Measurements from ENCODE around the gene FIP1L1.
A peak's percentile ranks its signal among the peaks of the same experiment; 100 is the strongest.
"Not testable (repeated sequence)": the region's sequence is repeated elsewhere in the genome, so short reads cannot be mapped to it uniquely, and the experiment has no call there.

FIP1L1 gene, protein sequence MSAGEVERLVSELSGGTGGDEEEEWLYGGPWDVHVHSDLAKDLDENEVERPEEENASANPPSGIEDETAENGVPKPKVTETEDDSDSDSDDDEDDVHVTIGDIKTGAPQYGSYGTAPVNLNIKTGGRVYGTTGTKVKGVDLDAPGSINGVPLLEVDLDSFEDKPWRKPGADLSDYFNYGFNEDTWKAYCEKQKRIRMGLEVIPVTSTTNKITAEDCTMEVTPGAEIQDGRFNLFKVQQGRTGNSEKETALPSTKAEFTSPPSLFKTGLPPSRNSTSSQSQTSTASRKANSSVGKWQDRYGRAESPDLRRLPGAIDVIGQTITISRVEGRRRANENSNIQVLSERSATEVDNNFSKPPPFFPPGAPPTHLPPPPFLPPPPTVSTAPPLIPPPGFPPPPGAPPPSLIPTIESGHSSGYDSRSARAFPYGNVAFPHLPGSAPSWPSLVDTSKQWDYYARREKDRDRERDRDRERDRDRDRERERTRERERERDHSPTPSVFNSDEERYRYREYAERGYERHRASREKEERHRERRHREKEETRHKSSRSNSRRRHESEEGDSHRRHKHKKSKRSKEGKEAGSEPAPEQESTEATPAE
- total RNA-seq: 81.1 to 92.9 reads per million in 2 donors

DNA sequence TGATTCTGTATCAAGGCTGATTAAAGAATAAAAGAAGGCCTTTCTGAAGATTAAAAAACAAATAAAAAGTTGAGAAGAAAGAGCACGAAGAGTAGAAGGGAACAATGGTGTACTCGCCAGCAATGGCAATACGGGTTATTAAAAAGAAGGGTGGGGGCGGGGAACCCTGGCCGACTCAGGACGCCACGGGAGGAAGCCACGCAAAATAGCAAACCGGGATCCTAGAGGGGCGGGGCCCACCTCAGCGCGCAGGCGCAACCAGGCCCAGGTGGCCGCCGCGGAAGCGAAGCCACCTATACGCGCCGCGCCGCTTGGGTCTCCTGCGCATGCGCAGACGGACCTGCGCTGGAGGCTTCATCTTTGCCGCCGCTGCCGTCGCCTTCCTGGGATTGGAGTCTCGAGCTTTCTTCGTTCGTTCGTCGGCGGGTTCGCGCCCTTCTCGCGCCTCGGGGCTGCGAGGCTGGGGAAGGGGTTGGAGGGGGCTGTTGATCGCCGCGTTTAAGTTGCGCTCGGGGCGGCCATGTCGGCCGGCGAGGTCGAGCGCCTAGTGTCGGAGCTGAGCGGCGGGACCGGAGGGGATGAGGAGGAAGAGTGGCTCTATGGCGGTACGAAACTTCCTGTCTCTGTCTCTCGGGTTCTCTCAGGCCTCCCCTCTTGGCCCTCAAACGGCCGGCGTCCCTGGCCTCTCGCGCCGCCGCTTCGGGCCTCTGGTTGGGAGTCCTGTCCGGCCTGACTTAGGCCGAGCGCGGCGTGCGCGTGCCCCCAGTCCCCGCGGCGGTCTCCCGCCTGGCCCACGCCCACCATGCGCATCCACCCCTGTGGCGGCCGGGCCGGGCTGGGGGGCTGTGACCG, at the start of gene FIP1L1:
FIP1L1 (plus strand) TSS at position 323 of the 852 bp plus-strand sequence; CDS start at position 521, 198 bp downstream.
- peak; percentile 94 for DNase-seq

DNA sequence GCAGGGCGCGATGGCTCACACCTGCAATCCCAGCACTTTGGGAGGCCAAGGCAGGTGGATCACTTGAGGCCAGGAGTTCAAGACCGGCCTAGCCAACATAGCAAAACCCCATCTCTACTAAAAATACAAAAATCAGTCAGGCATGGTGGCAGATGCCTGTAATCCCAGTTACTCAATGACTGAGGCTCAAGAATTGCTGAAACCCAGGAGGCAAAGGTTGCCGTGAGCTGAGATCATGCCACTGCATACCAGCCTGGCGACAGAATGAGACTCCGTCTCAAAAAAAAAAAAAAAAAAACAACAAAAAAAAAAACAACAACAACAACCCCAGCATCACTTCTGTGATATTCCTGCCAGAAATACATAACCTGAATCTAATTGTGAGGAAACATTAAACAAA, 42.5 kb upstream of the FIP1L1 start:
- DNase-seq: not testable (repeated sequence)

DNA sequence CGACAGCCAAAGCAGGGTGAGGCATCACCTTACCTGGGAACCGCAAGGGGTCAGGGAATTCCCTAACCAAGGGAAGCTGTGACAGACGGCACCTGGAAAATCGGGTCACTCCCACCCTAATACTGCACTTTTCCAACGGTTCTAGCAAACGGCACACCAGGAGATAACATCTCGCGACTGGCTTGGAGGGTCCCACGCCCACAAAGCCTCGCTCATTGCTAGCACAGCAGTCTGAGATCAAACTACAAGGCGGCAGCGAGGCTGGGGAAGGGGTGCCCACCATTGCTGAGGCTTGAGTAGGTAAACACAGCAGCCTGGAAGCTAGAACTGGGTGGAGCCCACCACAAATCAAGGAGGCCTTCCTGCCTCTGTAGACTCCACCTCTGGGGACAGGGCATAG, 37.3 kb upstream of the FIP1L1 start:
- DNase-seq: not testable (repeated sequence)

DNA sequence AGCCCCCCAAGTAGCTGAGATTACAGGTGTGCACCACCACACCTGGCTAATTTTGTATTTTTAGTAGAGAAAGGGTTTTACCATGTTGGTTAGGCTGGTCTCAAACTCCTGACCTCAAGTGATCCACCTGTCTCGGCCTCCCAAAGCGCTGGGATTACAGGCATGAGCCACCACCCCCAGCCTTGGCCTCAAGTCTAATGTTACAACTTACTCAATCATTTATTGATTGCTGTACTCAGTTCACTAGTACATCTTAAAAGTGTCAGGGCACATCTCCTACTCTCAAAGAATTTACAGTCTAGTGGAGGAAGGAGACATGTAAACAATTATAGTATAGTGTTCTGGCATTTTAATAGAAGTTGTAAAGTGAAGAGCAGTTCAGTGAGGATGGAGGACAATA, 31.0 kb upstream of the FIP1L1 start:
- DNase-seq: not testable (repeated sequence)

DNA sequence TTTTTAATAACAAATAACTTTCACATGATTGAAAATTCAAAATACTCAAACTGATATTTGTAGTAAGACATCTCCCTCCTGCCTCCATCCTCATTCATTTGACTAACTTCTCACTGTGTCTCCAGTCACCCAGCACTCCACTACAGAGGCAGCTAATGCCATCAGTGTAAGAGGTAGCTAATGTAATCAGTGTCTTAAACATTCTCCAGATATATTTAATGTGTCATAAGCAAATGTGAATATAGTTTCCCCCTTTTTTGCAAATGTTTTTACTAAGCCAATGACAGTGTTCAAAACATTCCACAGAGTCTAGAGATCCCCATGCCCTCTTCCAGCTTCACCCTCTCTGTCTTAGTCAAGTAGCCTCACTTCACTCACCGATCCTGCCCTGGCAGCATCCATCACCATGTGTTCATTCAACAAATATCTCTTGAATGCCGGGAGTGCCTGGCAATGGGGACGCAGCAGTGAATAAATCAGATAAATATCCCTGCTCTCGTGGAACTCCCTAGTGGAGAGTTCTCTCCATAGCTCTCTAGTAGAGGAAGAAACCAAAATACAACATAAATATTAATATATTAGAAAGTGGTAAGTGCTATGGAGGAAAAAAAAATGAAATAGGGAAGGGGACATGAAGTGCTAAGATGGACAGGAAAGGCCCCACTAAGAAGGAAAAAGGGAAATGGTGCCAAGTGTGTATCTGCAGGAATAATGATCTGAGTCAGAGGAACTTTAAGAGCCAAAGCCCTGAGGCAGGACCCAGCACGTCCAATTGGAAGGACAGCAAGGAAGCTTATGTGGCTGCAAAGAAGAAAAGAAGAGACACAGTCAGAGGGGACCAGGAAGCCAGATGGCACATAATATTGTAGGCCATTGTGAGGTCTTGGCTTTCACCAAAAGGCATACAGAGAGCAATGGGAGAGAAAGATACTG, 30.3 kb upstream of the FIP1L1 start:
- DNase-seq: no peak

DNA sequence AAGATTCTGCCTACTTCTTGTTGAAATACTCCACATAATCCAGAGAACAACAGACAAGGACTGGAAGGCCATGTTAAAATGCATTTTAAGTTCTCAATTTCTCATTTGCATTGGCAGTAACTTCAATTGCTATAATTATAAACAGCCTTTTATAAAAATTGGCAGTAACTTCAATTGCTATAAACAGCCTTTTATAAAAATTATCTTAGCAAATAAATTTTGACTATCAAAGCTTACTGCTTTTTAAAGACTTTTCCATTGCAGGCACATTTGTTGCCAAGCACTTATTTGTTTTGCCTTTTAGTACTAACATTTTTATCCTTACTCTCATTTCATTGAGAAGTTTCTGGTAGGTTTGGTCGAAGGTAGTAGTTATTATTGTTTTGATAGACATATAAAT, 29.4 kb upstream of the FIP1L1 start:
- DNase-seq: no peak

DNA sequence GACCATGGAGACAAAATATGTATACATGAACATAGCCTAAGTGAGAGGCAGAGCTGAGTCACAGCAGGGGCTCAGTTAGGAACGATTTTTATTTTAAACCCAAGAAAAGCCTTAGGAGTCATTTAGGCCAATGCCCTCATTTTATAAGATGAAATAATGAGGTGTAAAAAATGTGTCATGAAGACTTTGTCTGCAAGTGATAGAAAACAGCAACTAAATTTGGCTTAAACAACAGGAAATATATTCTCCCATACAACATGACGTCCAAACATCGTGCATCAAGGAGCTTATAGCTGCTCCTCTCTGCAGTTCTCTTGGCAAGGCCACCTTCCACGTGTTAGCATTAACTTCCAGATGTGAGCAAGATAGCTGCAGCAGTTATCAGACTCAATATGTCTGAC, 28.4 kb upstream of the FIP1L1 start:
- no peak for DNase-seq

DNA sequence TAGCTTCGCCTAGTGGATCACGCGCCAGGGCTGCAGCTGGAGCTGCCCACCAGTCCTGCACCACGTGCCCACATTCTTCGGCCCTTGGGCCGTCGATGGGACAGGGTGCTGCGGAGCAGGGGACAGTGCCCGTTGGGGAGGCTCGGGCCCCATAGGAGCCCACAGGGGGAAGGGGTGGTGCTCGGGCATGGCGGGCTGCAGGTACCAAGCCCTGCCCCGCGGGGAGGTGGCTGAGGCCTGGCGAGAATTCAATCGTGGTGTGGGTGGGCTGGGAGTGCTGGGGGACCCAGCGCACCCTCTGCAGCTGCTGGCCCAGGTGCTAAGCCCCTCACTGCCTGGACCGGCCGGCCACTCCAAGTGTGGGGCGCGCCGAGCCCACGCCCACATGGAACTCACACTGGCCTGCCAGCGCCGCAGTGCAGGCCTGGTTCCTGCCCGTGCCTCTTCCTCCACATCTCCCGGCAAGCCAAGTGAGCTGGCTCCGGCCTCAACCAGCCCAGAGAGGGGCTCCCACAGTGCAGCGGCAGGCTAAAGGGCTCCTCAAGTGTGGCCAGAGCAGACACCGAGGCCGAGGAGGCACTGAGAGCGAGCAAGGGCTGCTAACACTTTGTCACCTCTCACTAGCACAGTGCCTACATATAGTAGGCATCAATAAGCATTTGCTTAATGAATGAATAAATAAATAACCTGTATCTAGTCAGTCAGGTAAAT, 23.3 kb upstream of the FIP1L1 start:
- DNase-seq: no peak

DNA sequence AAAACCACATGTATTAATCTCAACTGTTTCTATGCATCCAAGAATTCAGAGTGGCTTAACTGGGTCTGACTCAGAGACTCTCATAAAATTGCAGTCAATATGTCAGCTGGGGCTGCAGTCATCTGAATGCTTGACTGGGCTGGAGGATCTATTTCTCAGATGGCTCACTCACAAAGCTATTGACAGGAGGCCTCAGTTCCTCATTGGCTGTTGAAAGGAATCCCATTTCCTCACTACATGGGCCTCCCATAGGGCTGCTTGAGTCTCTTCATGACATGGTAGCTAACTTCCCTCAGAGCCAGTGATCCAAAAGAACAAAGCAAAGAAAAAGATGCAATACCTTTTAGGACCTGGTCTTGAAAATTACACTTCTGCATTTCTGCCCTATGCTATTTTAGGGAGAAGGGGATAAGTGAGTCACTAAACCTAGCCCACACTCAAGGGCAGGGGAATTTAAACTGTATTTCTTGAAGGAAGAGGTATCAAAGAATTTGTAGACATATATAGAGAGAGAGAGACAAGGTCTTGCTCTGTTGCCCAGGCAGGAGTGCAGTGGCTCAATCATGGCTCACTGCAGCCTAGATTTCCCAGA, 21.4 kb upstream of the FIP1L1 start:
- DNase-seq: no peak

DNA sequence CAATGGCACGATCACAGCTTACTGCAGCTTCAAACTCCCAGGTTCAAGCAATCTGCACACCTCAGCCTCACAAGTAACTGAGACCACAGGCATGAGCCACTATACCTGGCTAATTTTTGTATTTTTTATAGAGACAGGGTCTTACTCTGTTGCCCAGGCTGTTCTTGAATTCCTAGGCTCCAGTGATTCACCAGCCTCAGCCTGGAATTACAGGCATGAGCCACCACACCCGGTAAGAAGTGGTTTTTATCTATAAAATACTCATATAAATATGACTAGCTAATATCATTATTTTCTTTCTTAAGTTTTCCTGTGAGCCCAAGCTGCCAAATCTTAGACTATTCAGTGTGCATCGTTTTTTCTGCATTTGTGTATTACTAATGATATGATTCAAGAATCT, 16.0 kb upstream of the FIP1L1 start:
- DNase-seq: no peak

DNA sequence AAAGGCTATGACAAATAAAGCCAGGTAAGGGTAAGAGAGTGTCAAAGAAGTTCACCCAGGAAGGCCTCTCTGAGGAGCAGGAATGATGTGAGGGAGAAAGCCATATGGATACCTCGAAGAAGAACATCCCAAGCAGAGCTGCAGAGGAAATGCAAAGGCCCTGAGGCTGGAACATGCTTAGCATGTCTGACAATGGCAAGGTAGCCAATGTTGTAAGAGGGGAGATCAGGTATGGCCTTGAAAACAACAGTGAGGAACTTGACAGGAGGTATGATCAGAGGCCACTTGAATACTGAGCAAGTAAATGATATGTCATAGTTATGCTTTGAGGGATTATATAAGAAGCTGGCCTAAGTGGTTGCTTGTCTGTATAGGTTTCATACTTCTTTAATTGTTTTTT, 15.3 kb upstream of the FIP1L1 start:
- no peak for DNase-seq

DNA sequence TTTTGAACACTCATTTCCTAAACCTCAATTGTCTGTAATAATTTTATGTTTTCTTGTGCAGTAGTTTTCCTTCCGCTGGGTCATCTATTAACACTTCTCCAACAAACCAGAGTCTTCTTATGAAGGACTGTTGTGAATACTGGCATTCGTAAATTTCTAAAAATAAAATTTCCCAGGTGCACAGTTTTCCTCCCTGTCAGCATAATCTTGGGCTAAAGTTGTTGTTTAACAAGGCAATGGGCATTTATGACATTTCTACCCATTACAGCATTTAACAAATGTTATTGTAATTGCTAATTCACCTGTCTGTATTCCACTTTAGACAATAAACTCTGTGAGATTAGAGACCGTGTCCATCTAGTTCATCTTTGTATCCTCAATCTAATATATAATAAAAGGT, 12.8 kb upstream of the FIP1L1 start:
- DNase-seq: no peak

DNA sequence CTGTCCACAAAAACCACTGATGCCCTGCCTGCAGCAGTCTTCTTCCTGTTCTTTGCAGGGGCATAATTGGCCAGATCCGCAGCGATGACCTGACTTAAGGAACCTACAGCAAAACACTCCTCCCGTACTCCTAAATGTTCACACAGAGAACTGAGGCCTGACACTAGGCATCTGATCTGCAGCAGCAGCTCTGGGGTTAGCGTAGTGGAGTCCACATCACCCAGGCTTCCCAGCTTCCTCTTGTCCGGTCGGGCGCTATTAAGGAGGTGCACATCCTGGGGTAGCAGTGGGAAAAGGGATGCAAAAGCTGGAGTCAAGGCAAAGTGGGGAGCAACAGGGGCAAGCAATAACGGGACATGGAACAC, 12.3 kb upstream of the FIP1L1 start:
- DNase-seq: no peak

DNA sequence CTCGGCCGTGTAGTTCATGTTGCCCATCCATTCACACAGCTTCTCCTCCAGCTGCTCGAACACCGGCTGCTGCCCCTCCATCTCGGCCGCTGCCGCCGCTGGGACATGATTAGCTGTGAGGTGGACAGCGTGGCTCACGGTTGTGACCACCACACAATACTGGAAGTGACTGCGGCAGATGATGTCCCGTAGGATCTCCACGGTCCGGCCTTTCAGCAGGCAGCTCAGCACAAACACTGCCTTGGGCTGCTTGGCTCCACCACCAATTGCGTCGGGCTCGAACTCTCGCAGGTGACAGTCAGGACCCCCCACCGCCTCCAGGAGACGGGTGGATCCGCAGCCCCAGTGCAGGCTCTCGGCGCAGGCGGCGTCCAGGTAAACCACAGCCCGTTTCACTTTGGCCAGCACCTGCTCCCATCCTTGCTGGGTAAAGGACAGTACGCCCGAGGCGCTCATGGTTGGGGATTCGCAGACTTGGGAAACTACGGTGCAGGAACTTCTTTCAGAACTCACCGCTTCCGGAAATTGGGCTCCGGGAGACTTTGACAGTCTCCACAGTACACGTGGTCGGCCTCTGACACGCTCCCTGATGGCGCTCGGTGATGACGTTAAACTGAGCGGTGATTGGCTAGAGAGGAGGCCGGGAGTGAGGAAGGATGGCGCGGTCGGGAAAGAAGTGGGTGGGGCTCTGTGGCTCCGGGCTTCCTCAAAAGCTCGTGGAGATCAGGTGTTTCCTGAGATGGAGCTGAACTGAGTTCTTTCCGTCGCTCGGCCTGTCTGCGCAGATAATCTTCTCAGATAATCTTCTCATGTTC, 11.7 kb upstream of the FIP1L1 start, which contains the start of gene SCFD2:
SCFD2 (minus strand) TSS at position 576 of the 815 bp plus-strand sequence.
- peak; percentile 61 for DNase-seq

DNA sequence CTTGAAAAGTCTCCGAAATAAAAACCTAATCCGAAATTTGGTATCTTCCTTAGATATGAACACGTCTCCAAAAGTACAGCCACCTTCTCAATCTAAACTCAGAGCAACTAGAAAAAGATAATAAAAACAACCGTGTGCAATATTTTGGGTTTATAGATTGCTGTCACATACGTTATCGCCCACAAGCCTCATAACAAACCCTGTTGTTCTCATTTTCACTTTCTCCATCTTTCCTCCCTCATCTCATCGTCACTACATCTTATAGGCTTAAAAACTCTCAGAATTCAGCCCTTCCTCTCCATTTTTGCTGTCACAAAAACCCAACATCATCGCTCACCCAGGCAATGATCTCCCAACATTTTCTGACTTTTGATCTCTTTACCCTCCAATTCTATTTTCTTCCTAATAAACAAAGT, 11.1 kb upstream of the FIP1L1 start:
- no peak for DNase-seq

DNA sequence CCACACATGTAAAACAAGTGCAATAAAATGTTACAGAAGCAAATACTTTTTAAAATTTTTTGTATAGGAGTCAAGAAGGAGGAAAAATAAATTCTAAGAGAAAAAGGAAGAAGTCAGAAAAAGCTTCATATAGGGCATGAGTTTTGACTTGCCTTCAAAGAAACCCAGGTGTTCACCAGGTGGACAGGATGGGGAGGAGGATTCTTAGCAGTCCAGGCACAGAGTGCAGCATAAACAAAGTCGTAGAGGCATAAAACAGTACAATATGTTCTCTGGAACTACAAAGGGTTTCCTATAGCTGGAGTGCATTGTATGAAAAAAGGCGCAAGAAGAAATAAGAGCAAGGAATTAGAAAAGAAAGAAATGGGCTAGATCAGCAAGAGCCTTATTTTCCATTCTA, 9.7 kb upstream of the FIP1L1 start:
- DNase-seq: no peak

DNA sequence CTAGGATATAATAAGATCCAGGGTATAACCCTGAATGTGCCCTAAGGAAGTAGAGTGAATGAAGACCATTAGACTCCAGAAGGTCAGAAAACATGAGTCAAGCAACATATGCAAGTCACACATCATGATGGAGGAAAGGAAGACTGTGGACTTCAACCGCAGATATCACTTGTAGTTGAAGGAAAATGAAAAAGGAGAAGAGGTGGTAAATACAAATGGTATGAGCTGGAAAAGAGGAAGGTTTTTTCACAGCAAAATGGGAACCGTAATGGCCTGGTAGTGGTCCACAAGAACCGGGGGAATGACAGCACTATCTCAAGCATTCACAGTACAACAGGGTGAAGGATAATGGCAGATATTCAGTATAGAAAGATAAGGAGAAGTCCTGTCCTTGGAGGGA, 6.4 kb upstream of the FIP1L1 start:
- no peak for DNase-seq

DNA sequence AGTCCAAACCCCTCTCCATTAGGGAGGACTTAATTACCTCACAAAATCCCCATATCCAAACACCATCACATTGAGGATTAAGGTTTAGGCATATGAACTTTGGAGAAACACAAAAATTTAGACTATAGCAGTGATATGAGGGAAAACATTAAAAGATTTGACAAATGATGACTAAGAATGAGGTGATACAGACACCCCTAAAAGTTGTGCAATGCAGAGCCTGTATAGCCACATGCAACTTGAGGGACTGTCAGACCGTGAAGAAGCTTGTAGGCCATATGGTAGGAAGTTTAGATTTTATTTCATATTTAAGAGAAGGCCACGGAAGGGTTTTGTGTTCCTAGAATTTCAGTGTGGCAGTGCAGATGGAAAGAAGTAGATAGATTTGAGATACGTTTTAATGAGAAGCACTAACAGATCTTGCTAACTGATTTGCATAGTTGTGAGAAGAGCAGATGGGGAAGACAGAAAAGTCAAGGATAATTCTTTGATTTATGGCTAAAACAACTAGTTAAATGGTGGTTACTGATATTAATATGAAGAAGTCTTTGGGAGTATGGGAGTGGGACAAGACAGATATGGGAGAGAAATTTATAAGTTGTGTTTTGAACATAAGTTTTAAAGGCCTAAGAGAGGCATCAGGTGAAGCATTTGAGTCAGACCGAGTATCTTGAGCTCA, 5.5 kb upstream of the FIP1L1 start:
- no peak for DNase-seq

DNA sequence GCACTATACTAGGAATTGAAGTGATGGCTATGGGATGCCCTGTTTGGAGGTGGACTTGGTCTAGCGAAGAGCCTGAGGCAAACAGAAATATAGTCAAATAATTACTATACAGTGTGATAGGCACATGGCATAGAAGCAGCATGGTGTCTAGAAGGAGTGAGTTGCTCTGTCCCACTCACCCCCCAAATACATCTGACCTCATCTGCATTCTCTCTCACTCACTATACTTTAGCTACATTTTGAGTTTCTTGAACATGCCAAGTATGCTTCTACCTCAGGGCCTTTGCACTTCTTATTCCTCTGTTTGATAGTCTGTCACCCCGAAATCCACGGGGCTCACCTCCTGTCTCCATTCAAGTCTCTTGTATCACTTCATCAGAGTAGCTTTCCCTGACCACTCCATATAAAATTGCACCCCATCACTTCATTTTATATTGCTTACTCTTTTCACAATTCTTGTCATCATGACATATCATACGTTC, 2.6 kb upstream of the FIP1L1 start:
- DNase-seq: no peak

DNA sequence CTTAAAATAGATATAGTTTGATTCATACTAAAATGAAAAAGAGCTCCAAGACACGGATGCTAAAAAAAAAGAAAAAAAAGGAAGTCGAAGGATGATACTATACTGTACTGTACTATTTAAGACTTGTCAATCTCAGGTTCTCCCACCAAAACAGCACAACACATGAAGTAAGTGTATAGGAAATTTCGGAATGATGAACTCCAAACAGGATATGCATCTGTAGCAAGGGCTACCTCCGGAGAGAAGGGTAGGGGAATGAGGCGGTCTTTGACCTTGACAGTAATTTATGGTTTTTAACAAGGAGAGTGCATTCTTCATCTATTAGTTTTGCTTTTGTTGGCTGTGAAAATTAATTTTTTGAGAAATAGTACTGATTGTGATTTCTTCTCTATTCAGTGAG, 541 bp upstream of the FIP1L1 start:
- no peak for DNase-seq
